IPS-18a (cell line): ENCODE data around the gene ZNF417.
"Not testable (repeated sequence)": the region's sequence is repeated elsewhere in the genome, so short reads cannot be mapped to it uniquely, and the experiment has no call there.

Source experiments
- H3K27ac ChIP-seq: one replicate; pipeline ENCODE4 v1.5.1; 2013; ENCODE audit warnings: low read length
- H3K27me3 ChIP-seq: one replicate; pipeline ENCODE4 v1.6.1; 2013; ENCODE audit warnings: mild to moderate bottlenecking, low read length; ENCODE audit not compliant: control insufficient read depth, insufficient read depth
- H3K36me3 ChIP-seq: one replicate; pipeline ENCODE4 v1.6.1; 2013; ENCODE audit warnings: low read depth, low read length; ENCODE audit not compliant: control insufficient read depth
- H3K4me1 ChIP-seq: one replicate; pipeline ENCODE4 v1.6.1; 2013; ENCODE audit warnings: low read depth, low read length; ENCODE audit not compliant: control insufficient read depth
- H3K4me3 ChIP-seq: one replicate; pipeline ENCODE4 v1.5.1; 2013; ENCODE audit warnings: low read length
- H3K9ac ChIP-seq: one replicate; pipeline ENCODE4 v1.6.1; 2013; ENCODE audit warnings: mild to moderate bottlenecking, low read length, moderate library complexity
- H3K9me3 ChIP-seq: one replicate; pipeline ENCODE4 v1.6.1; 2013; ENCODE audit warnings: low read depth, low read length; ENCODE audit not compliant: control insufficient read depth

ZNF417 gene

DNA sequence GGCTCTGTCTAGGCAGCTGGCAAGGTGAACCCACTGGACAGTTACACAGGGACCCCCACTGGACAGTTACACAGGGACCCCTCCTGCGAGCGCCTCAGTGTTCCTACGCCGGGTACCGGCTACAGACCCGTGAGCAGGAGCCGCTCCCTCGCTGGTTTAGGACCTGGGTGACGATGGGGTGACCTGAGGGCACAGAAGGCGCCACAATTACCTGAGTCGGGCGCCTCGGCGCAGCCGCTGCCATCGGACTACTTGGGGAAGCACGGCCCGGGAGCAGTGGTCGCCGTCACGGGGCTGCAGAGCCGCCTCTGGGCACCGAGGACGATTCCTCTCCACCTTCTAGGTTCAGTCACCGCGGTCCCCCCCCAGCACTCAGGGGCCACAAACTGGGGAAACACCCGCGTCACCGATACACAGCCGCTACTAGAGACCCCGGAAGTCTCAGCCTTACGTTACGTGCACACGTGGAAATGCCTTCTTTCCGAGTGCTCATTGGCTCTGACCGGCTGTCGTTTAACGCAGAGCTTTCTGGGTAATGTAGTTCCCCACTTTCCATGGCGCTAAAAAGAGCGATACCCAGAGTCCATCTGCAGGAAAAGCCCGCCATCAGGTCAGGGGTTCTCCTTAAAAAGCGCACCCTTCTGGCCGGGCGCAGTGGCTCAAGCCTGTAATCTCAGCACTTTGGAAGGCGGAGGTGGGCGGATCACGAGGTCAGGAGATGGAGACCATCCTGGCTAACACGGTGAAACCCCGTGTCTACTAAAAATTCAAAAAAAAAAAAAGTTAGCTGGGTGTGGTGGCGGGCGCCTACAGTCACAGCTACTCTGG is at the start of gene ZNF417:
Gene ZNF417 (minus strand): TSS at position 425 of the 828 bp plus-strand sequence. CDS start 181 bp downstream, at position 244.
- H3K4me1 ChIP-seq, H3K9me3 ChIP-seq, H3K27me3 ChIP-seq: not testable (repeated sequence)
- peaks cover 22% of the 10 kb centered on the region for H3K36me3 ChIP-seq
- H3K4me3 ChIP-seq: peak within 1 kb of the TSS; percentile 96
- H3K9ac ChIP-seq: peak within 1 kb of the TSS; percentile 89
- H3K27ac ChIP-seq: peak within 1 kb of the TSS; percentile 68

GRCh38 chr19:57964761-57965160 is 48.4 kb upstream of the ZNF417 start:
- no peak overlapping the region for H3K27ac ChIP-seq

DNA sequence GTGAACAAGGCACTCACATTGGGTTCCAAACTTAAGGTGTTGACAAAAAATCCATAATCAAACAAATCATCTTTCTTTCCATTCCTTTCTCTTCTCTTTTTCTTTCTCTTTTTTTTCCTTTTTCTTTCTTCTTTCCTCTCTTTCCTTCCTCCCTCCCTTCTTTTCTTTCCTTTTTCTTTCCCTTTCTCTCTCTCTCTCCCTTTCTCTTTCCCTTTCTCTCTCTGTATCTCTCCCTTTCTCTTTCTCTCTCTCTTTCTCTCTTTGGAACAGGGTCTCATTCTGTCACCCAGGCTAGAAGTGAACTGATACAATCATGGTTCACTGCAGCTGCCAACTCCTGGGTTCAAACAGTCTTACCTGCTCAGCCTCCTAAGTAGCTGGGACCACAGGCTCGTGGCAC is 45.4 kb upstream of the ZNF417 start:
- no peak overlapping the region for H3K4me3 ChIP-seq
- H3K4me1 ChIP-seq: no peaks in the 10 kb centered on the region
- no peaks in the 10 kb centered on the region for H3K27me3 ChIP-seq
- no peaks in the 10 kb centered on the region for H3K36me3 ChIP-seq
- H3K9ac ChIP-seq: no peak overlapping the region
- peaks cover 26% of the 10 kb centered on the region for H3K9me3 ChIP-seq
- H3K27ac ChIP-seq: no peak overlapping the region

More at GRCh38 chr19:57964761-57965160, 48.4 kb upstream of the ZNF417 start:
- Histone ChIP-seq H3K9ac (no peak overlapping the region), H3K27me3 (no peaks in the 10 kb centered on the region), H3K9me3 (peaks cover 36% of the 10 kb centered on the region), H3K4me1 (no peaks in the 10 kb centered on the region), H3K4me3 (no peak overlapping the region), H3K36me3 (no peaks in the 10 kb centered on the region)

- Histone ChIP-seq H3K4me1 (no peaks in the 10 kb centered on the region), H3K36me3 (no peaks in the 10 kb centered on the region), H3K9me3 (peaks cover 16% of the 10 kb centered on the region), H3K9ac (no peak overlapping the region), H3K27ac (no peak overlapping the region), H3K27me3 (no peaks in the 10 kb centered on the region), H3K4me3 (no peak overlapping the region)
Measured at GRCh38 chr19:57954996-57955395, 38.6 kb upstream of the ZNF417 start.

DNA sequence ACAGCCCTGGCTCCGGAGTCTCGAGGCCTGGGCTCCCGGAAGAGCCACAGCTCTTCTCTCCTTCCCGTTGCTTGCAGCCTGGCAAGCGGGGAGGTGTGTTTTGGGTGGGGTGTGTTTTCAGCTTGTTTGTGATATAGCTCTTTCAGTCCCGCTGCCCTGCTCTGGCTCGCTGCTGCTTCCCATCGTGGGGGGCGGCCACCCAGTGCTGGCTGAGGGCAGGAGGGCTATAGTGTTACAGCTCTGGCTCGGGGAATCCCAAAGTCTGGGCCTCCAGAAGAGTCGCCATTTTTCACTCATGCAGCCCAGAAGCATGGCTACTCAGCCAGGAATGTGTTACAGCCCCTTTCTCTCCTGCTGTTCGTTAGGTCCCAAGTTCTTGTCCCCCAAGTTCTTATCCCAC is 33.3 kb upstream of the ZNF417 start:
- peaks cover 14% of the 10 kb centered on the region for H3K9me3 ChIP-seq
- no peak overlapping the region for H3K9ac ChIP-seq
- no peak overlapping the region for H3K4me3 ChIP-seq
- no peaks in the 10 kb centered on the region for H3K36me3 ChIP-seq
- H3K27ac ChIP-seq: no peak overlapping the region
- peaks cover 6% of the 10 kb centered on the region for H3K4me1 ChIP-seq
- no peaks in the 10 kb centered on the region for H3K27me3 ChIP-seq

DNA sequence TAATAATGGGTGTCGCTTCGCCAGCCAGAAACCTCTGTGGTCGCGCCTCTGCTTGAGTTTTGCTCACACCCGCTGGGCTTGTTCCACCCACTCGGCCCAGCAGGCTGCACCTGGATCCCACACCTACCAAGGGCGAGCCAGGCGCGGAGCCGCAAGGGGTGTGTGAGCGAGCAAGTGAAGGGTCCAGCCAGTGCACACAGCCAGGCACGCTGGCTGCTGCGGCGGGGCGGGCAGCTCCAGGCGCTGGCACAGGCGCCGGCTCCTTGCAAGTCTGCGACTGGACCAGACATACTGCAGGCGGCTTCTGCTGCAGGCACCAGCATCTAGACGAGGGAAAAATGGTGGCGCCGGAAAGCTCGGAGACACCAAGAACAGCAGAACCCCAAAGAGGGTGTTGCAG is 32.9 kb upstream of the ZNF417 start:
- Histone ChIP-seq H3K4me1 (peaks cover 6% of the 10 kb centered on the region), H3K9ac (no peak overlapping the region), H3K36me3 (no peaks in the 10 kb centered on the region), H3K27me3 (no peaks in the 10 kb centered on the region), H3K4me3 (no peak overlapping the region), H3K9me3 (peaks cover 10% of the 10 kb centered on the region), H3K27ac (no peak overlapping the region)

DNA sequence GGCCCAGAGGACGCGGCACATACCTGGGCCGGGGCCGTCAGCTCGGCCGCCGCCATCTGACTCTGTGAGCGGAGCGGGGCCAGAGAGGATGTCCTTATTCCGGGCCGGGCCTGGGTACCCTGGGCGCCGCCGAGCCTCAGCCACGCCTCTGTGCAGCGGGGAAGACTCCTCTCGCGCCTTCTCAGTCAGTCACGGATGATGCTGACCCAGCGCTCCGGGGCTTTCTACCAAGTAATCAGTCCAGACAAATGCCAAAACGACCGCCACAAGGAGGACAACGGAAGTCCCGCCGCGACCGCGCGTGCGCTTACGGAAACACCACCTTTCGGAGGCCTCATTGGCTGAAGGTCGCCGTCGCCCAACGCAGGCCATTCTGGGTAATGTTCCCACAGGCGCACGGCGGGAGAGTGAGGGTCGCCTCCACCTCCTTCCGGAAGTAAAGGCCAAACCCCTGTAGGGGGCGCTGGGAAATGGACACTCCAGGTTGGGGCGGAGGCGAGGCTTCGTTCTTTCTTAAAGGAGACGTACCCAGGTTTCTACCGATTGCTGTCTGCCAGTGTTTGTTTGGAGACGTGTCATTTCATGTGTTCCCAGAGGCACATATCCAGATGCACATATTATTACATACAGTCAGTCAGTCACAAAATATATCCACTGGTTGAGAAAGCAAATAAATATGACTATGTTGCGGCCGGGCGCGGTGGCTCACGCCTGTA is 31.2 kb upstream of the ZNF417 start, which contains the start of gene ZNF256:
Gene ZNF256 (minus strand): TSS at position 288 of the 716 bp plus-strand sequence. CDS start 232 bp downstream, at position 56.
- Histone ChIP-seq H3K9ac (peak within 1 kb of the TSS; percentile 78), H3K9me3 (peaks cover 4% of the 10 kb centered on the region), H3K4me3 (peak within 1 kb of the TSS; percentile 76), H3K36me3 (peaks cover 10% of the 10 kb centered on the region), H3K27me3 (no peaks in the 10 kb centered on the region), H3K27ac (no peak within 1 kb of the TSS), H3K4me1 (peaks cover 6% of the 10 kb centered on the region)

GRCh38 chr19:57947088-57947418 is 30.7 kb upstream of the ZNF417 start:
- peak overlapping the region; percentile 78 for H3K9ac ChIP-seq
- peak overlapping the region; percentile 76 for H3K4me3 ChIP-seq
- H3K36me3 ChIP-seq: peaks cover 15% of the 10 kb centered on the region
- H3K4me1 ChIP-seq: peaks cover 6% of the 10 kb centered on the region
- no peak overlapping the region for H3K27ac ChIP-seq
- no peaks in the 10 kb centered on the region for H3K27me3 ChIP-seq
- peaks cover 4% of the 10 kb centered on the region for H3K9me3 ChIP-seq

GRCh38 chr19:57946316-57946715 is 29.9 kb upstream of the ZNF417 start:
- peaks cover 22% of the 10 kb centered on the region for H3K36me3 ChIP-seq
- no peaks in the 10 kb centered on the region for H3K27me3 ChIP-seq
- peak overlapping the region; percentile 78 for H3K9ac ChIP-seq
- peaks cover 6% of the 10 kb centered on the region for H3K4me1 ChIP-seq
- H3K4me3 ChIP-seq: peak overlapping the region; percentile 76
- H3K9me3 ChIP-seq: peaks cover 4% of the 10 kb centered on the region
- no peak overlapping the region for H3K27ac ChIP-seq

DNA sequence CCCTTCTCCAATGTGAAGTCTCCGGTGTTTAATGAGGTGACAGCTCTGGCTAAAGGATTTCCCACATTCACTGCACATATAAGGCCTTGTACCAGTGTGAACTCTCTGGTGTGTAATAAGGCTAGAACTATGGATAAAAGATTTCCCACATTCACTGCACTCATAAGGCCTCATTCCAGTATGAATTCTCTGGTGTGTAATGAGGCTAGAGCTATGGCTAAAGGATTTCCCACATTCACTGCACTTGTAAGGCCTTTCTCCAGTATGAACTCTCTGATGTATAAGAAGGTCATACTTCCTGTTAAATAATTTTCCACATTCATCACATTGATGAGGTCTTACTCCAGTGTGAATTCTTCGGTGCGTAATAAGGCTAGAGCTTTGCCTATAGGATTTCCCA is 25.2 kb upstream of the ZNF417 start:
- H3K9me3 ChIP-seq: no peaks in the 10 kb centered on the region
- H3K36me3 ChIP-seq: peaks cover 31% of the 10 kb centered on the region
- peaks cover 4% of the 10 kb centered on the region for H3K4me1 ChIP-seq
- H3K27ac ChIP-seq: no peak overlapping the region
- no peak overlapping the region for H3K9ac ChIP-seq
- H3K27me3 ChIP-seq: no peaks in the 10 kb centered on the region
- H3K4me3 ChIP-seq: no peak overlapping the region

GRCh38 chr19:57935731-57936130 is 19.3 kb upstream of the ZNF417 start:
- H3K27me3 ChIP-seq: no peaks in the 10 kb centered on the region
- H3K9ac ChIP-seq: no peak overlapping the region
- peaks cover 6% of the 10 kb centered on the region for H3K4me1 ChIP-seq
- peaks cover 22% of the 10 kb centered on the region for H3K36me3 ChIP-seq
- H3K4me3 ChIP-seq: peak overlapping the region; percentile 97
- no peak overlapping the region for H3K27ac ChIP-seq
- H3K9me3 ChIP-seq: no peaks in the 10 kb centered on the region
